Vagina (tissue), 2 donors: Measurements from ENCODE around the gene VPS35L. TPM values are rescaled to one million over a fixed set of nuclear protein-coding genes. Genes with fewer than 3 reads are reported as not detected.

Experiments
- DNase-seq, 2 donors: peaks; one replicate each; pipeline ENCODE4 v3.0.0-alpha.2; 2017; ENCODE audit errors: extremely low spot score in 2 of 2
- H3K27ac ChIP-seq: fragments of 200-600 bp; sonication (generic); one replicate; pipeline ENCODE4 v1.5.1; 2019
- H3K27me3 ChIP-seq: fragments of 200-600 bp; sonication (generic); one replicate; pipeline ENCODE4 v1.5.1; 2019
- H3K36me3 ChIP-seq, 2 donors: fragments of 200-600 bp; sonication (generic); one replicate each; pipeline ENCODE4 v1.5.1; 2017 to 2019
- H3K4me1 ChIP-seq: fragments of 200-600 bp; sonication (generic); one replicate; pipeline ENCODE4 v1.5.1; 2019
- H3K4me3 ChIP-seq, 2 donors: fragments of 200-600 bp; sonication (generic); 1 replicate in 1 of 2; 2 replicates in 1 of 2; pipeline ENCODE4 v1.5.1; 2016 to 2019
- H3K9me3 ChIP-seq: fragments of 200-600 bp; sonication (generic); one replicate; pipeline ENCODE4 v1.5.1; 2019
- CTCF ChIP-seq, 3 experiments: fragments of 450-650 bp in 2 of 3; fragments of 200-600 bp in 1 of 3; sonication (generic) in 1 of 3; IDR thresholded peaks; one replicate each; pipeline ENCODE4 v1.5.1; 2017 to 2019; ENCODE audit warnings: antibody characterized with exemption in 3 of 3, mild to moderate bottlenecking in 2 of 3, moderate library complexity in 2 of 3
- POLR2A ChIP-seq, 2 donors: fragments of 450-650 bp; IDR thresholded peaks; one replicate each; pipeline ENCODE4 v1.6.1; 2017; ENCODE audit warnings: antibody characterized with exemption in 2 of 2, mild to moderate bottlenecking in 2 of 2, moderate library complexity in 2 of 2
- POLR2AphosphoS5 ChIP-seq, 2 donors: sonication (generic); formaldehyde crosslinking; IDR thresholded peaks; one replicate each; pipeline ENCODE4 v1.9.0; 2017; ENCODE audit warnings: antibody characterized with exemption in 2 of 2, mild to moderate bottlenecking in 2 of 2, low read depth in 1 of 2; ENCODE audit not compliant: insufficient read depth in 1 of 2
- intact Hi-C: fragments of 100-400 bp; cut with DNase I; formaldehyde crosslinking; loops from one replicate; pipeline ENCODE4 v1.15.1; 2023
- total RNA-seq: library from RNA; depleted of rRNA; stranded (reverse); fragments of >200 nt; gene quantifications from one replicate; pipeline ENCODE4 v1.2.3, GENCODE V29; 2016

The VPS35L gene
- total RNA-seq, 1 donor from 2014 or later, result 39.8 TPM

- peaks cover 67% of the 10 kb centered on the region for H3K4me1 ChIP-seq
- TF ChIP-seq POLR2AphosphoS5 (IDR thresholded peaks at IDR 0.05; ENCODE audit: insufficient read depth in 1 of 2, low read depth in 1 of 2) (no peak), POLR2A (IDR thresholded peaks at IDR 0.05) (no peak), CTCF (IDR thresholded peaks at IDR 0.05) (no peak)
- peak overlapping the region; percentile 89 for H3K27ac ChIP-seq
- peaks cover 0 to 30% of the 10 kb centered on the region in 2 donors for H3K36me3 ChIP-seq
- no peaks in the 10 kb centered on the region for H3K9me3 ChIP-seq
- intact Hi-C loops, result no loop called here
- no peak overlapping the region for H3K4me3 ChIP-seq
- DNase-seq, result no peak
- no peaks in the 10 kb centered on the region for H3K27me3 ChIP-seq
Observed at GRCh38 chr16:19701091-19701490, 145.6 kb downstream of the VPS35L start.

- intact Hi-C loops, result no loop called here
- Histone ChIP-seq H3K36me3 (peaks cover 0 to 31% of the 10 kb centered on the region in 2 donors), H3K4me3 (no peak overlapping the region), H3K9me3 (no peaks in the 10 kb centered on the region), H3K4me1 (peaks cover 50% of the 10 kb centered on the region), H3K27me3 (no peaks in the 10 kb centered on the region), H3K27ac (peak overlapping the region; percentile 89)
- TF ChIP-seq POLR2A (IDR thresholded peaks at IDR 0.05) (no peak), CTCF (IDR thresholded peaks at IDR 0.05) (no peak), POLR2AphosphoS5 (IDR thresholded peaks at IDR 0.05; ENCODE audit: insufficient read depth in 1 of 2, low read depth in 1 of 2) (no peak)
- DNase-seq, result no peak
Observed at GRCh38 chr16:19703172-19703889, 147.8 kb downstream of the VPS35L start.

- H3K4me3 ChIP-seq, result no peak overlapping the region
- H3K9me3 ChIP-seq, result no peaks in the 10 kb centered on the region
- DNase-seq, result no peak
- TF ChIP-seq POLR2AphosphoS5 (IDR thresholded peaks at IDR 0.05; ENCODE audit: insufficient read depth in 1 of 2, low read depth in 1 of 2) (peak; percentile 29 to 57), POLR2A (IDR thresholded peaks at IDR 0.05) (no peak)
- no peaks in the 10 kb centered on the region for H3K27me3 ChIP-seq
- peaks cover 39% of the 10 kb centered on the region for H3K4me1 ChIP-seq
- intact Hi-C loops, result no loop called here
- peaks cover 0 to 38% of the 10 kb centered on the region in 2 donors for H3K36me3 ChIP-seq
- H3K27ac ChIP-seq, result peak overlapping the region; percentile 89
Observed at GRCh38 chr16:19704321-19705145, 149.0 kb downstream of the VPS35L start.

GRCh38 chr16:19705146-19705501 is 149.6 kb downstream of the VPS35L start:
- DNase-seq, result no peak
- Histone ChIP-seq H3K4me3 (no peak overlapping the region), H3K4me1 (peaks cover 33% of the 10 kb centered on the region), H3K27me3 (no peaks in the 10 kb centered on the region), H3K36me3 (peaks cover 0 to 43% of the 10 kb centered on the region in 2 donors), H3K27ac (peak overlapping the region; percentile 89), H3K9me3 (no peaks in the 10 kb centered on the region)
- intact Hi-C loops, result no loop called here
- TF ChIP-seq POLR2AphosphoS5 (IDR thresholded peaks at IDR 0.05; ENCODE audit: insufficient read depth in 1 of 2, low read depth in 1 of 2) (no peak), POLR2A (IDR thresholded peaks at IDR 0.05) (no peak), CTCF (IDR thresholded peaks at IDR 0.05) (no peak)

- Histone ChIP-seq H3K4me3 (no peak overlapping the region), H3K27ac (peak overlapping the region; percentile 89), H3K9me3 (no peaks in the 10 kb centered on the region), H3K36me3 (peaks cover 0 to 48% of the 10 kb centered on the region in 2 donors), H3K27me3 (no peaks in the 10 kb centered on the region), H3K4me1 (peaks cover 26% of the 10 kb centered on the region)
- intact Hi-C loops, result no loop called here
- DNase-seq, result no peak
- no peak for TF ChIP-seq CTCF (IDR thresholded peaks at IDR 0.05)
- no peak for TF ChIP-seq POLR2AphosphoS5 (IDR thresholded peaks at IDR 0.05; ENCODE audit: insufficient read depth in 1 of 2, low read depth in 1 of 2)
- TF ChIP-seq POLR2A (IDR thresholded peaks at IDR 0.05), result no peak
Observed at GRCh38 chr16:19705843-19706242, 150.3 kb downstream of the VPS35L start.
